GM12891 (cell line): ENCODE measurements around the gene HS6ST3.

Experiments
- DNase-seq: peaks from one replicate; pipeline ENCODE4 v3.0.0; 2011; ENCODE audit warnings: low spot score; ENCODE audit not compliant: insufficient read length
- FAIRE-seq: peaks from 2 replicates; lab custom pipeline; 2011; peaks lifted over from hg19 to GRCh38; lab: Jason Lieb, UNC
- PAX5 ChIP-seq: IDR thresholded peaks from 2 replicates; pipeline ENCODE4 v1.6.1; 2011; ENCODE audit warnings: low read length, moderate library complexity, mild to moderate bottlenecking; ENCODE audit not compliant: insufficient read depth, severe bottlenecking
- POLR2A ChIP-seq: IDR thresholded peaks from 2 replicates; pipeline ENCODE4 v1.6.1; 2011; ENCODE audit warnings: low read depth, low read length, control low read depth
- POLR2AphosphoS5 ChIP-seq: IDR thresholded peaks from 2 replicates; pipeline ENCODE4 v1.6.1; 2011; ENCODE audit warnings: low read depth, low read length, control low read depth
- POU2F2 ChIP-seq: IDR thresholded peaks from 2 replicates; pipeline ENCODE4 v1.6.1; 2011; ENCODE audit warnings: low read depth, mild to moderate bottlenecking, control low read depth, low read length, moderate library complexity
- SPI1 ChIP-seq: IDR thresholded peaks from 2 replicates; pipeline ENCODE4 v1.6.1; 2011; ENCODE audit warnings: low read depth, low read length, control low read depth
- TAF1 ChIP-seq: IDR thresholded peaks from 2 replicates; pipeline ENCODE4 v1.6.1; 2011; ENCODE audit warnings: low read depth, low read length, control low read depth

Gene HS6ST3

GRCh38 chr13:96700657-96701056 is 610.8 kb downstream of the HS6ST3 start:
- FAIRE-seq (no peak), DNase-seq (no peak)
- no peak for TF ChIP-seq SPI1

GRCh38 chr13:96707146-96707545 is 617.2 kb downstream of the HS6ST3 start:
- DNase-seq (no peak), FAIRE-seq (no peak)
- TF ChIP-seq POU2F2 (no peak), TAF1 (no peak), POLR2AphosphoS5 (no peak), SPI1 (no peak), PAX5 (no peak), POLR2A (no peak)

DNA sequence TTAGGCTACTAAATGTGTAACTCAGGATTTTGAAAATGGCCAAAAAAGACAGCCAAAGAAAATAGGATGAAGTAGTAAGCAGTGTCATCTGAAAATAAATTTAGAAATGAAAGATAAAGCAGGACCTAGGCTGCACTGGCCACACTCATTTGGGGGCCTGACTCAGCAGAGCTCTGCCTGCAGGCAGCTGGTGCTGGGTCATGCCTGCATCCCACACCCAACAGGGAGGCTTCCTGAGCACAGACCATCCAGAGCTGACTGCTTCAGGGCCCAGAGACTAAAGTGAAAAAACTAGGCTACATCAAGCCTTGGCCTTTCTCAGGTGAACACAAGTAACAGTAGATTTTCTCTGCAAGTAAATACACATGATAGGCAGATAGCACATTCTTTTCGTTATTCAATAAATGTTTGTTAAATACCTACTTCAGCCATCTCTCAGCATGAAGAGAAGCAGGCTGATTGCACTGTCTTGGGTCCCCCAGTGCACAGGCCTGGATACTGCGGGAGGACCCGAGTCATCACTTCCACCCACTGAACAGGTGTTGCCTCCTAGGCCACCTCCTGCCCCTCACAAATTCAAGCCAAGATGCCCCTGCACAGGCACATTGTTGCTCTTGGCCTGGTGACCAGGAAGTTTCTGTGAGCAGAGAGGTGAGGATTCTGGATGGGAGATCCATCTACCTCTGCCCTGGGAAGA is 620.4 kb downstream of the HS6ST3 start:
- FAIRE-seq (no peak), DNase-seq (no peak)
- no peak for TF ChIP-seq PAX5
- no peak for TF ChIP-seq POU2F2
- TF ChIP-seq TAF1: no peak
- TF ChIP-seq POLR2AphosphoS5: no peak
- no peak for TF ChIP-seq POLR2A
- TF ChIP-seq SPI1: no peak

DNA sequence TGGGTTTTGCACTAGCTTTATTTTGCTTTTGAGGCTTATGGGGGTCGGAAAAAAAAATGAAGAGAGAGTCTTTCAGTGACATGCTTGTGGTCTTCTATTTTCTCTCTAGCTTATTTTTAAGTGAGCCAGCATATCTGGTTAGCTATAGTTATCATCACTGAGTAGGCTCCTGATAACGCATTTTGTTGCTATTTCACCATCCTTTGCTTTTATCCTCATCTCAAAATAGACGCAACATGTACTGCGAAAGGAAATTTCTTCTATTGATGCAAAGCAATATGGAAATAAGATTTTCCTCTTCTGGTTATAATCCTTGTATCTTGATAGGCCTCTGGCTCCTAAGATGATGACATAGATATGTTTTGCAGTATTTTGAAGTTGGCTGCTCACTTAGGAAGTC is 630.5 kb downstream of the HS6ST3 start:
- DNase-seq: no peak
- no peak for FAIRE-seq
- no peak for TF ChIP-seq POLR2AphosphoS5
- no peak for TF ChIP-seq POLR2A
- no peak for TF ChIP-seq POU2F2
- no peak for TF ChIP-seq TAF1
- TF ChIP-seq SPI1: no peak
- no peak for TF ChIP-seq PAX5

- DNase-seq (no peak), FAIRE-seq (no peak)
- TF ChIP-seq POLR2AphosphoS5: no peak
- TF ChIP-seq POLR2A: no peak
- TF ChIP-seq SPI1: no peak
- no peak for TF ChIP-seq PAX5
- no peak for TF ChIP-seq TAF1
- no peak for TF ChIP-seq POU2F2
Measured at GRCh38 chr13:96726651-96727050, 636.7 kb downstream of the HS6ST3 start.

DNA sequence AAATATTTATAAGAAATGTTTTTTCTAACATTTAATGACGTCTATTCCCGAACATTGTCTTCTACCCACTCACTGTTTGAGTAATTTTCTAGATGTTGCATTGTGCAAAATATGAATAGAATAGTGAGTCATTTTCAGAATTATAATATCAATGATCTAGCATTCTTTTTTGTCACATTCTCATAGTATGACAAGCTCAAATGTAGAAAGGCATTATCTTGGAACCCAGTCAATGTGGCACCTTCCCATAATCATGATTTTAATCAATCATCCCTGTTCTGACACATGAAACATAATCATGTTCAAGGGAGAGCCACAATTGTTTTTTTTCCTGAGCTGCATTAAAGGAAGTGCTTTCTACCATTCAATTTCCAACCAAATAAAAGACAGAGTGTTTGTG is 638.6 kb downstream of the HS6ST3 start:
- FAIRE-seq (no peak), DNase-seq (no peak)
- no peak for TF ChIP-seq POLR2A
- no peak for TF ChIP-seq POU2F2

- TF ChIP-seq PAX5 (no peak), POLR2AphosphoS5 (no peak), POU2F2 (no peak), POLR2A (no peak), TAF1 (no peak), SPI1 (no peak)
- no peak for FAIRE-seq
- DNase-seq: no peak
Measured at GRCh38 chr13:96730676-96731075, 640.8 kb downstream of the HS6ST3 start.

DNA sequence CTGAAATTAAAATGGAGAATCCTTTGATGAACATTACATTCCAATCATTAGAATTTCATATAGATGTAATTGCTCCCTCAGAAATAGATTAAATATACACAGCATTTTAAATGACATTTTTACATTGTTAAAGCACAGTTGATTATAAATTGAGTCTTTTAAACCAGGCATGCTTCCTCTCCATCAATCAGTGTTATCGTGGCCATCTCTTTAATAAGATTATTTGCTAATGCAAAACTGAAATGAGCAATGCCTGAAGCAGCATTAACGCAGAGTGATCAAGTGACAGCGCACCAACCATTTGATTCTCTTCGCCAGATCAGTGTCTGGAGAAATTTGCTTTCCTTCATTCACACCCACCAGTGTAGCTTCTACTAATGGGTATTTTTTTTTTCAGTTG is 644.6 kb downstream of the HS6ST3 start:
- no peak for DNase-seq
- TF ChIP-seq SPI1 (no peak), PAX5 (no peak), TAF1 (no peak), POU2F2 (no peak), POLR2A (no peak), POLR2AphosphoS5 (no peak)
- FAIRE-seq: no peak

- no peak for FAIRE-seq
- no peak for DNase-seq
- TF ChIP-seq PAX5 (no peak), POLR2A (no peak), SPI1 (no peak), POLR2AphosphoS5 (no peak), TAF1 (no peak), POU2F2 (no peak)
Measured at GRCh38 chr13:96741779-96742178, 651.9 kb downstream of the HS6ST3 start.

- no peak for FAIRE-seq
- no peak for DNase-seq
- no peak for TF ChIP-seq POLR2AphosphoS5
- TF ChIP-seq SPI1: no peak
- no peak for TF ChIP-seq TAF1
- no peak for TF ChIP-seq PAX5
- no peak for TF ChIP-seq POU2F2
Measured at GRCh38 chr13:96743296-96744089, 653.6 kb downstream of the HS6ST3 start.
